Hepatocyte (in vitro differentiated cells): ENCODE measurements around the gene C9orf152.

Experiments
- CTCF ChIP-seq: fragments of 200-600 bp; sonication (generic); IDR thresholded peaks from 2 replicates; pipeline ENCODE4 v1.5.1; 2016; ENCODE audit warnings: antibody characterized with exemption, mild to moderate bottlenecking; ENCODE audit not compliant: poor library complexity
- EZH2 ChIP-seq: fragments of 200-600 bp; sonication (generic); IDR thresholded peaks from 2 replicates; pipeline ENCODE4 v1.6.1; 2016; ENCODE audit warnings: antibody characterized with exemption, mild to moderate bottlenecking, borderline replicate concordance
- EZH2phosphoT487 ChIP-seq: fragments of 200-600 bp; sonication (generic); IDR thresholded peaks from one replicate; pipeline ENCODE4 v1.6.1; 2018; ENCODE audit warnings: antibody characterized with exemption, mild to moderate bottlenecking, low read depth, moderate library complexity; ENCODE audit not compliant: unreplicated experiment, severe bottlenecking

DNA sequence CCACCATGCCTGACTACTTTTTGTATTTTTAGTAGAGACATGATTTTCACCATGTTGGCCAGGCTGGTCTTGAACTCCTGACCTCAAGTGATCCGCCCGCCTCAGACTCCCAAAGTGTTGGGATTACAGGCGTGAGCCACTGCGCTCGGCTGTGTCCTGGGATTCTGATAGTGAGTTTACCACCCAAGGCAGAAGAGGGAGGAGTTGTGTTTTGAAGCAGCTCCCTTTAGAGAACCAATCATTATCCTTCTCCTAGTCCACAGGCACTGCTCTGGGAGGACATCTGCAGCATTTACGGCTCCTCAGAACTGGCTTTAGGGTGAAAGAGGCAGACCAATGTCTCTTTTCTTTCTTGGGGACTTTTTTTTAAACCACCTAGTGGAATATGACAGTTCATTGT, 5.7 kb downstream of the C9orf152 start:
- TF ChIP-seq EZH2phosphoT487 (no peak), CTCF (no peak), EZH2 (no peak)
